ENCODE results near the gene MOG. TPM values are rescaled to one million over a fixed set of nuclear protein-coding genes. Genes with fewer than 3 reads are reported as not detected.

MOG gene
- total and polyA plus RNA-seq, 2 experiments from 2014 or later: 0.55 to 2.5 TPM

- H3K4me3 Mint-ChIP-seq: no peak overlapping the region
- TF ChIP-seq CTCF (conservative IDR thresholded peaks at IDR 0.05; ENCODE audit: low read depth in 2 of 2) (peak; percentile 79 to 86), ETS1 (IDR thresholded peaks at IDR 0.05) (no peak), ZNF331 (CRISPR knock-in tag; IDR thresholded peaks at IDR 0.05; ENCODE audit: low read depth) (no peak)
- DNase-seq (ENCODE audit: low spot score): peak; percentile 87
- Histone ChIP-seq H3K27ac (ENCODE audit: low read depth) (no peak overlapping the region), H3K27me3 (ENCODE audit: insufficient read depth) (no peaks in the 10 kb centered on the region), H3K9me2 (ENCODE audit: insufficient read depth) (no peaks in the 10 kb centered on the region), H3K4me3 (no peak overlapping the region), H4K20me1 (replicated peaks; ENCODE audit: insufficient read depth) (no peaks in the 10 kb centered on the region), H3K79me2 (replicated peaks; ENCODE audit: insufficient read depth) (no peaks in the 10 kb centered on the region), H3K36me3 (ENCODE audit: insufficient read depth) (no peaks in the 10 kb centered on the region), H3F3A (replicated peaks; ENCODE audit: low read depth) (no peaks in the 10 kb centered on the region), H3K4me2 (no peak overlapping the region; the same call in 1 of the 2 replicates), H2AFZ (no peak overlapping the region), H3K4me1 (ENCODE audit: insufficient read depth) (peaks cover 7% of the 10 kb centered on the region; the same call in 1 of the 2 replicates)
- H3K9me3 Mint-ChIP-seq: no peaks in the 10 kb centered on the region
- ATAC-seq: peak; percentile 60
- no peaks in the 10 kb centered on the region for H3K36me3 Mint-ChIP-seq (ENCODE audit: low read depth)
- H3K4me1 Mint-ChIP-seq: peaks cover 13% of the 10 kb centered on the region
- H3K27ac Mint-ChIP-seq: no peak overlapping the region
- peaks cover 4% of the 10 kb centered on the region for H3K27me3 Mint-ChIP-seq (ENCODE audit: insufficient read depth, low read depth, poor library complexity)
Measured at GRCh38 chr6:29705389-29706231, 48.7 kb downstream of the MOG start.

- H3K27ac Mint-ChIP-seq: no peak overlapping the region
- H3K4me3 Mint-ChIP-seq: no peak overlapping the region
- Histone ChIP-seq H4K20me1 (replicated peaks; ENCODE audit: insufficient read depth) (no peaks in the 10 kb centered on the region), H2AFZ (no peak overlapping the region), H3K4me1 (ENCODE audit: insufficient read depth) (peaks cover 7% of the 10 kb centered on the region; the same call in 1 of the 2 replicates), H3K4me3 (no peak overlapping the region), H3F3A (replicated peaks; ENCODE audit: low read depth) (no peaks in the 10 kb centered on the region), H3K36me3 (ENCODE audit: insufficient read depth) (no peaks in the 10 kb centered on the region), H3K4me2 (no peak overlapping the region), H3K27ac (ENCODE audit: low read depth) (no peak overlapping the region), H3K27me3 (ENCODE audit: insufficient read depth) (no peaks in the 10 kb centered on the region), H3K79me2 (replicated peaks; ENCODE audit: insufficient read depth) (no peaks in the 10 kb centered on the region), H3K9me2 (ENCODE audit: insufficient read depth) (no peaks in the 10 kb centered on the region)
- H3K9me3 Mint-ChIP-seq: no peaks in the 10 kb centered on the region
- H3K36me3 Mint-ChIP-seq (ENCODE audit: low read depth): no peaks in the 10 kb centered on the region
- no peak for DNase-seq (ENCODE audit: low spot score)
- ATAC-seq: no peak
- peaks cover 8% of the 10 kb centered on the region for H3K27me3 Mint-ChIP-seq (ENCODE audit: insufficient read depth, low read depth, poor library complexity)
- H3K4me1 Mint-ChIP-seq: peaks cover 10% of the 10 kb centered on the region
- TF ChIP-seq ZNF462 (CRISPR knock-in tag; IDR thresholded peaks at IDR 0.05) (no peak), POLR2AphosphoS5 (IDR thresholded peaks at IDR 0.05; ENCODE audit: low read depth) (no peak), EZH2phosphoT487 (IDR thresholded peaks at IDR 0.05; ENCODE audit: unreplicated experiment) (no peak), CTCF (conservative IDR thresholded peaks at IDR 0.05; ENCODE audit: low read depth in 2 of 2) (no peak), NANOG (IDR thresholded peaks at IDR 0.05; ENCODE audit: borderline replicate concordance) (no peak)
Measured at GRCh38 chr6:29708432-29709179, 51.7 kb downstream of the MOG start.
